ENCODE results near the gene POLR3A. TPM values are rescaled to one million over a fixed set of nuclear protein-coding genes. Genes with fewer than 3 reads are reported as not detected.

Gene POLR3A
- total RNA-seq, 1 donor from 2014 or later = 27.8 TPM

- no peaks in the 10 kb centered on the region for H3K27me3 Mint-ChIP-seq
- H3K27ac Mint-ChIP-seq = peak overlapping the region; percentile 30
- intact Hi-C loops (cut with micrococcal nuclease) = loop anchor here (10.0 kb wide), 1 partner anchor 533 kb away; no protein-coding TSS in a partner anchor
- H3K4me3 Mint-ChIP-seq = peak overlapping the region; percentile 1
- H3K36me3 Mint-ChIP-seq (ENCODE audit: low read depth) = peaks cover 54% of the 10 kb centered on the region
- DNase-seq = no peak
- H3K9me3 Mint-ChIP-seq = no peaks in the 10 kb centered on the region
- peaks cover 49% of the 10 kb centered on the region for H3K4me1 Mint-ChIP-seq
Observed at GRCh38 chr10:78042058-78042751, 12.9 kb upstream of the POLR3A start.

- Mint-ChIP-seq H3K9me3 (no peaks in the 10 kb centered on the region), H3K27me3 (no peaks in the 10 kb centered on the region), H3K4me1 (peaks cover 55% of the 10 kb centered on the region), H3K27ac (peak overlapping the region; percentile 79), H3K4me3 (peak overlapping the region; percentile 13), H3K36me3 (ENCODE audit: low read depth) (peaks cover 62% of the 10 kb centered on the region)
- no peak for DNase-seq
- intact Hi-C loops (cut with micrococcal nuclease) = loop anchor here (10.0 kb wide), 1 partner anchor 533 kb away; no protein-coding TSS in a partner anchor
Observed at GRCh38 chr10:78041170-78042057, 12.1 kb upstream of the POLR3A start.

GRCh38 chr10:78039743-78040142, 10.4 kb upstream of the POLR3A start:
- Mint-ChIP-seq H3K27ac (peak overlapping the region; percentile 62), H3K4me1 (peaks cover 63% of the 10 kb centered on the region), H3K4me3 (peak overlapping the region; percentile 51), H3K27me3 (no peaks in the 10 kb centered on the region), H3K36me3 (ENCODE audit: low read depth) (peaks cover 79% of the 10 kb centered on the region), H3K9me3 (no peaks in the 10 kb centered on the region)
- DNase-seq = no peak
- intact Hi-C loops (cut with micrococcal nuclease) = loop anchor here (10.0 kb wide), 1 partner anchor 535 kb away; no protein-coding TSS in a partner anchor

- Mint-ChIP-seq H3K36me3 (ENCODE audit: low read depth) (peaks cover 86% of the 10 kb centered on the region), H3K27ac (no peak overlapping the region), H3K4me3 (peak overlapping the region; percentile 51), H3K27me3 (no peaks in the 10 kb centered on the region), H3K4me1 (peaks cover 59% of the 10 kb centered on the region), H3K9me3 (no peaks in the 10 kb centered on the region)
- intact Hi-C loops (cut with micrococcal nuclease) = no loop called here
- no peak for DNase-seq
Observed at GRCh38 chr10:78038791-78039547, 9.7 kb upstream of the POLR3A start.

GRCh38 chr10:78038105-78038504, 8.8 kb upstream of the POLR3A start:
- intact Hi-C loops (cut with micrococcal nuclease) = no loop called here
- Mint-ChIP-seq H3K9me3 (no peaks in the 10 kb centered on the region), H3K27ac (no peak overlapping the region), H3K4me1 (peaks cover 58% of the 10 kb centered on the region), H3K27me3 (no peaks in the 10 kb centered on the region), H3K36me3 (ENCODE audit: low read depth) (peaks cover 87% of the 10 kb centered on the region), H3K4me3 (peak overlapping the region; percentile 52)
- DNase-seq = no peak

- peaks cover 70% of the 10 kb centered on the region for H3K36me3 Mint-ChIP-seq (ENCODE audit: low read depth)
Observed at GRCh38 chr10:78035933-78036583, 6.7 kb upstream of the POLR3A start.

GRCh38 chr10:78035437-78035836, 6.1 kb upstream of the POLR3A start:
- H3K4me3 Mint-ChIP-seq = peak overlapping the region; percentile 91
- H3K27ac Mint-ChIP-seq = peak overlapping the region; percentile 96
- H3K9me3 Mint-ChIP-seq = no peaks in the 10 kb centered on the region
- peaks cover 42% of the 10 kb centered on the region for H3K4me1 Mint-ChIP-seq
- H3K36me3 Mint-ChIP-seq (ENCODE audit: low read depth) = peaks cover 64% of the 10 kb centered on the region
- DNase-seq = no peak
- intact Hi-C loops (cut with micrococcal nuclease) = loop anchor here (2.0 kb wide), 1 partner anchor 1033 kb away; the partner anchor contains the start of gene ZMIZ1
- no peaks in the 10 kb centered on the region for H3K27me3 Mint-ChIP-seq

More at GRCh38 chr10:78035933-78036583, 6.7 kb upstream of the POLR3A start:
- H3K27me3 Mint-ChIP-seq = no peaks in the 10 kb centered on the region
- peak overlapping the region; percentile 91 for H3K4me3 Mint-ChIP-seq
- no peak for DNase-seq
- intact Hi-C loops (cut with micrococcal nuclease) = loop anchor here (2.0 kb wide), 1 partner anchor 1033 kb away; the partner anchor contains the start of gene ZMIZ1
- H3K9me3 Mint-ChIP-seq = no peaks in the 10 kb centered on the region
- H3K4me1 Mint-ChIP-seq = peaks cover 46% of the 10 kb centered on the region
- peak overlapping the region; percentile 65 for H3K27ac Mint-ChIP-seq

GRCh38 chr10:78035025-78035424, 5.7 kb upstream of the POLR3A start:
- H3K4me1 Mint-ChIP-seq = peaks cover 43% of the 10 kb centered on the region
- H3K4me3 Mint-ChIP-seq = peak overlapping the region; percentile 91
- no peaks in the 10 kb centered on the region for H3K27me3 Mint-ChIP-seq
- H3K27ac Mint-ChIP-seq = peak overlapping the region; percentile 96
- H3K9me3 Mint-ChIP-seq = no peaks in the 10 kb centered on the region
- DNase-seq = no peak
- peaks cover 63% of the 10 kb centered on the region for H3K36me3 Mint-ChIP-seq (ENCODE audit: low read depth)
- intact Hi-C loops (cut with micrococcal nuclease) = loop anchor here (2.0 kb wide), 1 partner anchor 1034 kb away; the partner anchor contains the start of gene ZMIZ1

- Mint-ChIP-seq H3K36me3 (ENCODE audit: low read depth) (peaks cover 56% of the 10 kb centered on the region), H3K27me3 (no peaks in the 10 kb centered on the region), H3K4me3 (peak within 1 kb of the TSS; percentile 91), H3K9me3 (no peaks in the 10 kb centered on the region), H3K4me1 (peaks cover 42% of the 10 kb centered on the region), H3K27ac (peak within 1 kb of the TSS; percentile 96)
- peak; percentile 99 for DNase-seq
- intact Hi-C loops (cut with micrococcal nuclease) = loop anchor here (2.0 to 5.0 kb wide), 4 partner anchors 197 to 1313 kb away; partner anchors contain the start of genes PPIF and ZMIZ1
Observed at GRCh38 chr10:78033637-78034470, 4.5 kb upstream of the POLR3A start, which contains the start of gene RPS24. RPS24 (plus strand) TSS chr10:78033863; CDS start chr10:78033902, 39 bp downstream.

GRCh38 chr10:78033387-78033636, 4.0 kb upstream of the POLR3A start:
- no peak for DNase-seq
- no peaks in the 10 kb centered on the region for H3K27me3 Mint-ChIP-seq
- peaks cover 52% of the 10 kb centered on the region for H3K36me3 Mint-ChIP-seq (ENCODE audit: low read depth)
- intact Hi-C loops (cut with micrococcal nuclease) = loop anchor here (5.0 kb wide), 3 partner anchors 196 to 1314 kb away; partner anchors contain the start of gene PPIF
- no peaks in the 10 kb centered on the region for H3K9me3 Mint-ChIP-seq
- peaks cover 40% of the 10 kb centered on the region for H3K4me1 Mint-ChIP-seq
- H3K4me3 Mint-ChIP-seq = peak overlapping the region; percentile 91
- H3K27ac Mint-ChIP-seq = peak overlapping the region; percentile 96

GRCh38 chr10:78028438-78029268, 662 bp downstream of the POLR3A start:
- intact Hi-C loops (cut with micrococcal nuclease) = loop anchor here (1.0 to 5.0 kb wide), 2 partner anchors 275 to 944 kb away; no protein-coding TSS in a partner anchor
- peak; percentile 76 for DNase-seq
- H3K36me3 Mint-ChIP-seq (ENCODE audit: low read depth) = peaks cover 35% of the 10 kb centered on the region
- no peaks in the 10 kb centered on the region for H3K27me3 Mint-ChIP-seq
- H3K27ac Mint-ChIP-seq = peak overlapping the region; percentile 95
- H3K4me1 Mint-ChIP-seq = peaks cover 24% of the 10 kb centered on the region
- H3K4me3 Mint-ChIP-seq = peak overlapping the region; percentile 99
- no peaks in the 10 kb centered on the region for H3K9me3 Mint-ChIP-seq

Measured in activated CD4-positive, alpha-beta T cell treated with anti-CD3 and anti-CD28 coated beads, Interleukin-2, amount 10 ng/mL, durations not matched to agents 24 days and 14 days (primary cell).